ENCODE data around the gene ITGA1. TPM values are rescaled to one million over a fixed set of nuclear protein-coding genes. Genes with fewer than 3 reads are reported as not detected.
"Not testable (repeated sequence)": the region's sequence is repeated elsewhere in the genome, so short reads cannot be mapped to it uniquely, and the experiment has no call there.

ITGA1 gene
- total RNA-seq, 1 donor from 2014 or later, result 42.7 TPM

- DNase-seq (ENCODE audit: extremely low spot score in 2 of 2), result no peak
- no peaks in the 10 kb centered on the region for H3K27me3 ChIP-seq
- no peaks in the 10 kb centered on the region for H3K36me3 ChIP-seq
- no peak overlapping the region for H3K4me3 ChIP-seq
- H3K27ac ChIP-seq, result peak overlapping the region; percentile 68
- H3K4me1 ChIP-seq, result peaks cover 11% of the 10 kb centered on the region
- H3K9me3 ChIP-seq, result no peaks in the 10 kb centered on the region
- TF ChIP-seq POLR2A (IDR thresholded peaks at IDR 0.05) (no peak), CTCF (IDR thresholded peaks at IDR 0.05) (no peak), POLR2AphosphoS5 (IDR thresholded peaks at IDR 0.05; ENCODE audit: insufficient read depth in 1 of 2, low read depth in 1 of 2) (no peak)
- intact Hi-C loops (cut with DNase I), result no loop called here
These were observed 53.4 kb downstream of the ITGA1 start for GRCh38 chr5:52841114-52841513.

GRCh38 chr5:52842111-52842510 is 54.4 kb downstream of the ITGA1 start:
- no peaks in the 10 kb centered on the region for H3K36me3 ChIP-seq
- no peak for TF ChIP-seq CTCF (IDR thresholded peaks at IDR 0.05)
- TF ChIP-seq POLR2A (IDR thresholded peaks at IDR 0.05), result no peak
- TF ChIP-seq POLR2AphosphoS5 (IDR thresholded peaks at IDR 0.05; ENCODE audit: insufficient read depth in 1 of 2, low read depth in 1 of 2), result no peak
- no peak overlapping the region for H3K27ac ChIP-seq
- intact Hi-C loops (cut with DNase I), result no loop called here
- no peaks in the 10 kb centered on the region for H3K9me3 ChIP-seq
- no peaks in the 10 kb centered on the region for H3K27me3 ChIP-seq
- peaks cover 11% of the 10 kb centered on the region for H3K4me1 ChIP-seq
- no peak for DNase-seq (ENCODE audit: extremely low spot score in 2 of 2)
- no peak overlapping the region for H3K4me3 ChIP-seq

GRCh38 chr5:52844885-52845284 is 57.2 kb downstream of the ITGA1 start:
- no peak for DNase-seq (ENCODE audit: extremely low spot score in 2 of 2)
- H3K27me3 ChIP-seq, result no peaks in the 10 kb centered on the region
- TF ChIP-seq POLR2A (IDR thresholded peaks at IDR 0.05), result no peak
- TF ChIP-seq CTCF (IDR thresholded peaks at IDR 0.05), result no peak
- TF ChIP-seq POLR2AphosphoS5 (IDR thresholded peaks at IDR 0.05; ENCODE audit: insufficient read depth in 1 of 2, low read depth in 1 of 2), result no peak
- no peak overlapping the region for H3K4me3 ChIP-seq
- no peaks in the 10 kb centered on the region for H3K36me3 ChIP-seq
- peaks cover 6% of the 10 kb centered on the region for H3K4me1 ChIP-seq
- no peak overlapping the region for H3K27ac ChIP-seq
- intact Hi-C loops (cut with DNase I), result no loop called here
- no peaks in the 10 kb centered on the region for H3K9me3 ChIP-seq

- H3K27ac ChIP-seq, result no peak overlapping the region
- H3K4me3 ChIP-seq, result no peak overlapping the region
- no peaks in the 10 kb centered on the region for H3K27me3 ChIP-seq
- no peaks in the 10 kb centered on the region for H3K36me3 ChIP-seq
- H3K9me3 ChIP-seq, result no peaks in the 10 kb centered on the region
- peaks cover 6% of the 10 kb centered on the region for H3K4me1 ChIP-seq
- TF ChIP-seq POLR2AphosphoS5 (IDR thresholded peaks at IDR 0.05; ENCODE audit: insufficient read depth in 1 of 2, low read depth in 1 of 2) (no peak), CTCF (IDR thresholded peaks at IDR 0.05) (no peak), POLR2A (IDR thresholded peaks at IDR 0.05) (no peak)
- intact Hi-C loops (cut with DNase I), result no loop called here
- no peak for DNase-seq (ENCODE audit: extremely low spot score in 2 of 2)
These were observed 58.6 kb downstream of the ITGA1 start for GRCh38 chr5:52846182-52846842.

- H3K27ac ChIP-seq; intact Hi-C loops (cut with DNase I); H3K27me3 ChIP-seq; H3K36me3 ChIP-seq; H3K9me3 ChIP-seq; DNase-seq (ENCODE audit: extremely low spot score in 2 of 2); H3K4me3 ChIP-seq; H3K4me1 ChIP-seq: not testable (repeated sequence)
These were observed 61.0 kb downstream of the ITGA1 start for GRCh38 chr5:52848688-52849087.

Measured in vagina (tissue), 2 donors.